Panc1 (cell line): ENCODE measurements around the gene MAGI1.

Experiments
- POLR2AphosphoS5 ChIP-seq: IDR thresholded peaks from 2 replicates; pipeline ENCODE4 v1.6.1; 2012; ENCODE audit warnings: mild to moderate bottlenecking, low read depth, low read length, moderate library complexity
- REST ChIP-seq, 2 experiments: IDR thresholded peaks; 2 replicates each; pipeline ENCODE4 v1.6.1; 2011 to 2012; ENCODE audit warnings: low read depth in 2 of 2, control low read depth in 1 of 2, low read length in 1 of 2, mild to moderate bottlenecking in 1 of 2, moderate library complexity in 1 of 2; ENCODE audit not compliant: insufficient read depth in 1 of 2
- SIN3A ChIP-seq: IDR thresholded peaks from 2 replicates; pipeline ENCODE4 v1.6.1; 2012; ENCODE audit warnings: low read depth, mild to moderate bottlenecking, low read length, moderate library complexity, borderline replicate concordance; ENCODE audit not compliant: insufficient read depth
- TCF7L2 ChIP-seq: IDR thresholded peaks from 2 replicates; pipeline ENCODE4 v1.6.1; 2011; ENCODE audit warnings: mild to moderate bottlenecking, low read depth, low read length, inconsistent platforms
- TF ChIP-seq, protein P1 (sequence below): fragments of 450-650 bp; IDR thresholded peaks from 2 replicates; pipeline ENCODE4 v1.5.1; 2017; ENCODE audit warnings: mild to moderate bottlenecking

- TF ChIP-seq, protein P1, sequence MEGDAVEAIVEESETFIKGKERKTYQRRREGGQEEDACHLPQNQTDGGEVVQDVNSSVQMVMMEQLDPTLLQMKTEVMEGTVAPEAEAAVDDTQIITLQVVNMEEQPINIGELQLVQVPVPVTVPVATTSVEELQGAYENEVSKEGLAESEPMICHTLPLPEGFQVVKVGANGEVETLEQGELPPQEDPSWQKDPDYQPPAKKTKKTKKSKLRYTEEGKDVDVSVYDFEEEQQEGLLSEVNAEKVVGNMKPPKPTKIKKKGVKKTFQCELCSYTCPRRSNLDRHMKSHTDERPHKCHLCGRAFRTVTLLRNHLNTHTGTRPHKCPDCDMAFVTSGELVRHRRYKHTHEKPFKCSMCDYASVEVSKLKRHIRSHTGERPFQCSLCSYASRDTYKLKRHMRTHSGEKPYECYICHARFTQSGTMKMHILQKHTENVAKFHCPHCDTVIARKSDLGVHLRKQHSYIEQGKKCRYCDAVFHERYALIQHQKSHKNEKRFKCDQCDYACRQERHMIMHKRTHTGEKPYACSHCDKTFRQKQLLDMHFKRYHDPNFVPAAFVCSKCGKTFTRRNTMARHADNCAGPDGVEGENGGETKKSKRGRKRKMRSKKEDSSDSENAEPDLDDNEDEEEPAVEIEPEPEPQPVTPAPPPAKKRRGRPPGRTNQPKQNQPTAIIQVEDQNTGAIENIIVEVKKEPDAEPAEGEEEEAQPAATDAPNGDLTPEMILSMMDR, result no peak
- TF ChIP-seq POLR2AphosphoS5 (no peak), REST (IDR thresholded peaks at IDR 0.05; ENCODE audit: insufficient read depth in 1 of 2, low read depth in 2 of 2, low read length in 1 of 2) (no peak), SIN3A (no peak), TCF7L2 (no peak)
Measured at GRCh38 chr3:65855370-65856100, 183.2 kb downstream of the MAGI1 start.
